ENCODE results near the gene FBXO31.
A peak's percentile ranks its signal among the peaks of the same experiment; 100 is the strongest.

- TF ChIP-seq, protein P1, sequence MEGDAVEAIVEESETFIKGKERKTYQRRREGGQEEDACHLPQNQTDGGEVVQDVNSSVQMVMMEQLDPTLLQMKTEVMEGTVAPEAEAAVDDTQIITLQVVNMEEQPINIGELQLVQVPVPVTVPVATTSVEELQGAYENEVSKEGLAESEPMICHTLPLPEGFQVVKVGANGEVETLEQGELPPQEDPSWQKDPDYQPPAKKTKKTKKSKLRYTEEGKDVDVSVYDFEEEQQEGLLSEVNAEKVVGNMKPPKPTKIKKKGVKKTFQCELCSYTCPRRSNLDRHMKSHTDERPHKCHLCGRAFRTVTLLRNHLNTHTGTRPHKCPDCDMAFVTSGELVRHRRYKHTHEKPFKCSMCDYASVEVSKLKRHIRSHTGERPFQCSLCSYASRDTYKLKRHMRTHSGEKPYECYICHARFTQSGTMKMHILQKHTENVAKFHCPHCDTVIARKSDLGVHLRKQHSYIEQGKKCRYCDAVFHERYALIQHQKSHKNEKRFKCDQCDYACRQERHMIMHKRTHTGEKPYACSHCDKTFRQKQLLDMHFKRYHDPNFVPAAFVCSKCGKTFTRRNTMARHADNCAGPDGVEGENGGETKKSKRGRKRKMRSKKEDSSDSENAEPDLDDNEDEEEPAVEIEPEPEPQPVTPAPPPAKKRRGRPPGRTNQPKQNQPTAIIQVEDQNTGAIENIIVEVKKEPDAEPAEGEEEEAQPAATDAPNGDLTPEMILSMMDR (IDR thresholded peaks at IDR 0.05 in 2 of 3, conservative IDR thresholded peaks at IDR 0.05 in 1 of 3; ENCODE audit: control insufficient read depth in 2 of 3, extremely low read depth in 1 of 3, insufficient read depth in 1 of 3, low read depth in 3 of 3, low read length in 3 of 3), result no peak
- no peak for TF ChIP-seq POLR2AphosphoS5 (IDR thresholded peaks at IDR 0.05; ENCODE audit: low read length)
- no peak for TF ChIP-seq CBFB (IDR thresholded peaks at IDR 0.05; ENCODE audit: low read depth)
- TF ChIP-seq ATF2 (IDR thresholded peaks at IDR 0.05; ENCODE audit: low read length), result no peak
- no peak for TF ChIP-seq SP1 (IDR thresholded peaks at IDR 0.05; ENCODE audit: low read depth, low read length)
- TF ChIP-seq MEF2A (IDR thresholded peaks at IDR 0.05; ENCODE audit: insufficient read depth, low read depth, low read length), result no peak
- no peak for TF ChIP-seq HCFC1 (IDR thresholded peaks at IDR 0.05; ENCODE audit: low read length)
- TF ChIP-seq TARDBP (IDR thresholded peaks at IDR 0.05; ENCODE audit: borderline replicate concordance), result no peak
- no peak for TF ChIP-seq BRCA1 (IDR thresholded peaks at IDR 0.05; ENCODE audit: low read depth, low read length)
- TF ChIP-seq GABPA (IDR thresholded peaks at IDR 0.05; ENCODE audit: low read depth), result no peak
- TF ChIP-seq BHLHE40 (IDR thresholded peaks at IDR 0.05; ENCODE audit: borderline replicate concordance in 1 of 2, low read depth in 2 of 2, low read length in 1 of 2), result peak in 1 of 2 experiments; percentile 28; a peak in 1 of 4 replicates
- TF ChIP-seq YY1 (IDR thresholded peaks at IDR 0.05; ENCODE audit: low read depth, low read length), result 0 out of 2 replicates have a peak, but pooled peaks have one; percentile 9
- no peak for TF ChIP-seq E4F1 (IDR thresholded peaks at IDR 0.05; ENCODE audit: borderline replicate concordance, partially characterized antibody)
- TF ChIP-seq E2F8 (IDR thresholded peaks at IDR 0.05; ENCODE audit: low read depth, partially characterized antibody), result no peak
Observed at GRCh38 chr16:87380403-87380802, 3.2 kb downstream of the FBXO31 start.
